ENCODE results near the gene ANTXRL.
"Not testable (repeated sequence)": the region's sequence is repeated elsewhere in the genome, so short reads cannot be mapped to it uniquely, and the experiment has no call there.

The ANTXRL gene

GRCh38 chr10:46296641-46297141, 9.9 kb downstream of the ANTXRL start:
- FAIRE-seq = no peak

- no peak for FAIRE-seq
These were observed 10.8 kb downstream of the ANTXRL start for GRCh38 chr10:46297406-46298204.

DNA sequence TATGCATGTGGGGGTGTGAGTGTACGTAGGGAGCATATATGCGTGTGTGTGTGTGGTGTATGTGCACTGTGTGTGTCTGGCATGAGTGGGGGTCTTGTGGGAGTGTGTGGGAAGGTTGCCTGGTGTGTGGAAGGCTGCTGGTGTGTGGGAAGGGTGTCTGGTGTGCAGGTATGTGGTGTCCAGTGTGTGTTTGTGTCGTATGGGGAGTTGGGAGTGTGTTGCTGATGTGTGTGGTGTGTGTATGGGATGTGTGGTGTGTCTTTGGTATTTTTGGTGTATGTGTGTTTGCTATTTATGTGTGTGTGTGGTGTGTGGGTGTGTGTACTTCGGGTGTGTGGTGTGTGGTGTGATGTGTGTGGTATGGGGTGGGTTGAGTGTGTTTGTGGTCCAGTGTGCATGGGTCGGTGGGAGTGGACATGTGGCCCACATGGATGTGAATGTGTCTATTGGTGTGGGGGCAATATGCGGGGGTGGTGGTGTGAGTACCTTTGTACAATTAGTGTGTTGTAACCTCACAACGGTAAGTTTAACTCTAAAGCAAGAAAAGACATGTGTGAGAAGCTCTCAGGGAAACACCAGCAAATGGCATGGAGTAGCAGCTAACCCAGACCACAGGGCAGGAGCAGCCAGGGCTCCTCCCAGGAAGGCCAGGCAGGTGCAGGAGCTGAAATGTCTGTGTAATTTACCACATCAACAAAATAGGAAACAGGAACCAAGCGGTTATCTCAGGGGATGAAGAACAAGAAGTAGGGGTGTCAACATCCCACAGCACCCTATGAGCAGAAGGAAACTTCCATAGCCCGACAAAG, 11.9 kb downstream of the ANTXRL start:
- no peak for FAIRE-seq

- no peak for FAIRE-seq
These were observed 12.4 kb downstream of the ANTXRL start for GRCh38 chr10:46299286-46299535.

DNA sequence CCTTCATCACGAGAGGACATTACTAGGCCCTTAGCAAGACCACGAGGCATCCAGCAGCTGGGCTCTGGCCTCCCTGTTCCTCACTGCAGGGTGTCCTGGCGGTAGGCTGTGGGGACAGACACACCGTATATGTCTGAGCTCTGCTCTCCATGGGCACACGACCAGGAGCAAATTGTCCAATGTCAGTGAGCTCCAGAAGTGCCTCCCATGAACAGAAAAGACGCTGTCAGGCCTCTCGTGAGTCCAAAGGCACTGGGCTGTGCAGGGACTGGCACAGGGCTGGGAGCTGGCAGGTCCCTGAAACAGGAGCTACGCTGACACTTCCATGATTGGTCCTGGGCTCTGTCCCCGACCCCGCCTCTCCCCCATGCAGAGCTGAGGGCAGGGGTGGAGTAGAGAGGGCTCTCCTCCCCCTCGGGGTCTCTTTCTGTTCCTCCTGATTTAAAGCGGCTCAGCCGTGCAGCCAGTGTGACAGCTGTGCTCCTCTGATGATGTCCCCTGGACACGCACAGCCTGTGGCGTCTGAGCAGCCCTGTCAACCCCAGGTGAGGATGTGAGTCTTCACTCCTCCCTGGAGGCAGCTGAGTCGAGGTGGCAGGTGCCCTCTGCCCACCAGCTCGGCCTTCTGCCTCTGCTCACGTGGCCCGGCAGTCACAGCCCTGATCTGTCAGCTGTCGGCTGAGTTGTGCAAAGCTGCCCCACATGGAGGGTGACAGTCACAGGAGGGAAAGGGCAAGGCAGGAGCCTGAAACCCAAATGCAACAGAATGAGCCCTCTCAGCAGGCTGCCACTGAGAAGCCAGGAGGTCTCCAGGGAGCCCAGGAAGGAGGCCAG, 13.0 kb downstream of the ANTXRL start:
- no peak for FAIRE-seq

- not testable (repeated sequence) for FAIRE-seq
These were observed 13.5 kb downstream of the ANTXRL start for GRCh38 chr10:46300370-46300711.

GRCh38 chr10:46301056-46301645, 14.4 kb downstream of the ANTXRL start:
- FAIRE-seq = no peak

- FAIRE-seq = no peak
These were observed 15.1 kb downstream of the ANTXRL start for GRCh38 chr10:46301721-46302479.

- FAIRE-seq = not testable (repeated sequence)
These were observed 16.1 kb downstream of the ANTXRL start for GRCh38 chr10:46302765-46303352.

- no peak for FAIRE-seq
These were observed 17.3 kb downstream of the ANTXRL start for GRCh38 chr10:46304062-46304461.

- FAIRE-seq = not testable (repeated sequence)
These were observed 17.9 kb downstream of the ANTXRL start for GRCh38 chr10:46304671-46305070.

- no peak for FAIRE-seq
These were observed 18.5 kb downstream of the ANTXRL start for GRCh38 chr10:46305079-46305818.

- no peak for FAIRE-seq
These were observed 19.2 kb downstream of the ANTXRL start for GRCh38 chr10:46305986-46306385.

GRCh38 chr10:46306516-46307184, 19.9 kb downstream of the ANTXRL start:
- FAIRE-seq = no peak

GRCh38 chr10:46307281-46308112, 20.7 kb downstream of the ANTXRL start:
- FAIRE-seq = no peak

DNA sequence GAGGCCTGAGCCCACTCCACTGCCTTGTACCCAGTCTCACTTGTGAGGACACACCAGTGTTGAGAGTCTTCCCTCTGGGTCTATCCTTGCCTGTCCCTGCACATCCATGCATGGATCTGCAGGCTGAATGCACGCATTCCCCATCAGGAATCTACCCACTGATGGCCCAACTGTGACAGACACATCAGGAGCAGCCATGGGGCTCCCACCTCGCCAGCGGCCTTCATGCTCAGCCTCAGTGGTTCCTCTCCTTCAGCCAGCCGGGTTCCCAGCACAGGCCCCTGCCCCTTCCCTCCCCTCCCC, 21.3 kb downstream of the ANTXRL start:
- no peak for FAIRE-seq

DNA sequence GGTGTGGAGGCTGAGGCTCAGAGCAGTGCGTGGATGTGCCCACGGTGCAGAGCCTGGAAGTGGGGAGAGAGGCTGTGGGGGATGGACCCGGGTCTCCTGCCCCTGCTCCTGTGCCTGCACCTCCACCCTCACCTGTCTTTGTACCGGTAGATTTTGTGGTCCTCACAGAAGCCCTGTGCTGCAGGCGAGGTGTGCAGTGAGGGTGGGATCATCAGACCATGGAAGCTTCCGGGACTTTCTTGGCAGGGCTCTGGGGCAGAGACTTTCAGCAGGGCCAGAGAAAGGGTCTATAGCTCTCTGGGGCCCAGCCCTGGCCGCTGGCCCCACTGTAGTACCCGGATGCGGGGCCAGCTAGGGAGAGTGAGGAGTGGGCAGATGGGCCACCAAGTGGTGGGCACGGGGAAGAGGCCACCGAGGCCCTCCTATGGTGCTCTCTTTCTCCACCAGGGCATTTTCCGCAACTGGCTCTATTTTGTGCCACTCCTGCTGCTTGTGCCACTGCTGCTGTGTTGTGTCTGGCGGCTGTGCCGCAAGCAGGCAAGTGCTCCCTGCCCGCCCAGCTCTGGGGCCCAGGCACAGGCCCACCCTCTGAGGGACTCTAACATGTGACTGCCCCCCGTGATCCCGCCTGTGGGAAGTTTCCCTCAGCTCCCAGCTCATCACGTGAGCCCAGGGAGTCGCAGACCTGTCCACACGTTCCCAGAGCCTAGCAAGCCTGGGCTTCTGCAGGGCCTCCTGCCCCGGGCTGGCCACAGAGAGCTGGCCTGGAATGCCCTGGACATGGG, 22.1 kb downstream of the ANTXRL start:
- no peak for FAIRE-seq

DNA sequence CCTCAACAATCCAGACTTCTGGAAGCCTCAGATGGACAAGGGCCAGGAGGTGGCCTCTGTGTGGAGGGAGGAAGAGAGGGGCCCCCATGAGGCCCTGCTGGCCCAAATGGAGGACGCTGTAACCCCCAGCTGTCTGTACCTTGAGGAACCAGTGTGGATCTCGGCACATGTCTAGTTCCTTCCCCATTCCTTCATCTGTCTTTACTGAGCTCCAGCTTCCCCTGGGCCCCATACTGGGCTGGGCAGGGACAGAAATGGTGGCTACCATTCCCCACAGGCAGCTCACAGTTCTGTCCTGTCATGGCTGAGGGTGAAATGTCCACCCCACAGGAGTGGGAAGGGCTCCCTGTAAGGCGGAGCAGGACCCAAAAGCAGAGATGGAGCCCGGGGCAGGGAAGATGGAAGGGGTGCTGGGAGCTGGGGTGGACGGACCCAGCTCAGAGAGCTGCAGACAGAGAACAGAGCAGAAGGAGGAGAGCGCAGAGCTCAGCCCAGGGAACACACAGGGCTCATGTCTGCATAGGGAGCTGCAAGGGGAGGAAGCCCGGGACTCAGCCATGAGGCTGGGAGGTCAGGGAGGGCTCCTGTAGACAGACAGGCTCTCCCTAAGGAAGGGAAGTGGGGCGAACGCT, 22.8 kb downstream of the ANTXRL start:
- FAIRE-seq = no peak

Data from colon (tissue), 2 donors.